Sigmoid colon (tissue), 7 donors: ENCODE measurements around the gene MSH4. TPM values are rescaled to one million over a fixed set of nuclear protein-coding genes. Genes with fewer than 3 reads are reported as not detected.
"Not testable (repeated sequence)": the region's sequence is repeated elsewhere in the genome, so short reads cannot be mapped to it uniquely, and the experiment has no call there.

ENCODE experiments used
- DNase-seq: peaks from one replicate; pipeline ENCODE4 v3.0.0-alpha.2; 2019
- H3K27ac ChIP-seq, 4 donors: fragments of 200-600 bp; sonication (generic); one replicate each; pipeline ENCODE4 v1.5.1; 2016 to 2019; ENCODE audit warnings: mild to moderate bottlenecking in 1 of 4
- H3K27me3 ChIP-seq, 3 donors: fragments of 200-600 bp; sonication (generic); one replicate each; pipeline ENCODE4 v1.5.1; 2019; ENCODE audit warnings: mild to moderate bottlenecking in 1 of 3
- H3K36me3 ChIP-seq, 4 donors: fragments of 200-600 bp; sonication (generic); one replicate each; pipeline ENCODE4 v1.5.1; 2016 to 2019
- H3K4me1 ChIP-seq, 4 donors: fragments of 200-600 bp; sonication (generic); one replicate each; pipeline ENCODE4 v1.5.1; 2017 to 2019
- H3K4me3 ChIP-seq, 4 donors: fragments of 200-600 bp; sonication (generic); one replicate each; pipeline ENCODE4 v1.5.1; 2017 to 2019; ENCODE audit warnings: mild to moderate bottlenecking in 2 of 4, moderate library complexity in 1 of 4
- H3K9me3 ChIP-seq, 4 donors: fragments of 200-600 bp in 3 of 4; sonication (generic) in 3 of 4; one replicate each; pipeline versions ENCODE4 v1.5.1 to v1.6.1; 2013 to 2019
- CTCF ChIP-seq, 4 experiments: fragments of 450-650 bp in 3 of 4; fragments of 200-600 bp in 1 of 4; IDR thresholded peaks; one replicate each; pipeline ENCODE4 v1.5.1; 2016 to 2019; ENCODE audit warnings: antibody characterized with exemption in 4 of 4, mild to moderate bottlenecking in 3 of 4, moderate library complexity in 2 of 4
- EP300 ChIP-seq, 4 donors: sonication (generic); formaldehyde crosslinking; IDR thresholded peaks; one replicate each; pipeline ENCODE4 v1.6.1; 2017; ENCODE audit warnings: antibody characterized with exemption in 4 of 4
- POLR2A ChIP-seq, 2 donors: fragments of 450-650 bp; IDR thresholded peaks; one replicate each; pipeline ENCODE4 v1.6.1; 2016; ENCODE audit warnings: antibody characterized with exemption in 2 of 2, mild to moderate bottlenecking in 2 of 2, moderate library complexity in 2 of 2
- POLR2AphosphoS5 ChIP-seq, 4 donors: sonication (generic); formaldehyde crosslinking; IDR thresholded peaks; one replicate each; pipeline ENCODE4 v1.6.1; 2017; ENCODE audit warnings: antibody characterized with exemption in 4 of 4
- WGBS, 2 donors: extraction: QIAGEN DNeasy Blood & Tissue Kit; methylation state at CpG; one replicate each; pipeline ENCODE4 v1.1.7; 2013; 5-methylcytosine and 5-hydroxymethylcytosine counted together
- intact Hi-C: fragments of 100-400 bp; cut with DNase I; formaldehyde crosslinking; loops from one replicate; pipeline ENCODE4 v1.15.1; 2023
- polyA plus RNA-seq, 3 donors: library from polyadenylated mRNA; stranded (reverse); fragments of 200-250 nt; gene quantifications; one replicate each; pipeline ENCODE4 v1.2.3, GENCODE V29; 2013
- total RNA-seq, 4 donors: library from RNA; depleted of rRNA; stranded (reverse); fragments of >200 nt; gene quantifications; one replicate each; pipeline ENCODE4 v1.1.0, GENCODE V29; 2016
- donor health status: healthy with polysubstance abuse.
- donor health status: Bipolar disorder and iron deficiency.
- donor health status: healthy.

Gene MSH4
- total and polyA plus RNA-seq, 7 donors, result 0.07 to 0.71 (median 0.53) TPM; not detected in 3

GRCh38 chr1:75770761-75771160, 25.9 kb upstream of the MSH4 start:
- no peaks in the 10 kb centered on the region for H3K9me3 ChIP-seq
- no peak for DNase-seq
- H3K36me3 ChIP-seq, result no peaks in the 10 kb centered on the region
- TF ChIP-seq POLR2A (IDR thresholded peaks at IDR 0.05) (no peak), POLR2AphosphoS5 (IDR thresholded peaks at IDR 0.05) (no peak), EP300 (IDR thresholded peaks at IDR 0.05) (no peak)
- 65 to 70% methylated on average over 1 of the region's 1 CpG for WGBS, 2 donors
- H3K4me3 ChIP-seq, result no peak overlapping the region
- intact Hi-C loops, result no loop called here
- H3K27ac ChIP-seq, result no peak overlapping the region
- peaks cover 0 to 4% (median 0%) of the 10 kb centered on the region in 4 donors for H3K4me1 ChIP-seq
- H3K27me3 ChIP-seq, result no peaks in the 10 kb centered on the region

GRCh38 chr1:75771978-75772377, 24.7 kb upstream of the MSH4 start:
- no peaks in the 10 kb centered on the region for H3K4me1 ChIP-seq
- no peak for TF ChIP-seq EP300 (IDR thresholded peaks at IDR 0.05)
- no peak for TF ChIP-seq CTCF (IDR thresholded peaks at IDR 0.05)
- TF ChIP-seq POLR2A (IDR thresholded peaks at IDR 0.05), result no peak
- no peak for TF ChIP-seq POLR2AphosphoS5 (IDR thresholded peaks at IDR 0.05)
- no peaks in the 10 kb centered on the region for H3K27me3 ChIP-seq
- 87 to 88% methylated on average over 3 of the region's 3 CpGs for WGBS, 2 donors
- no peak overlapping the region for H3K27ac ChIP-seq
- DNase-seq, result no peak
- intact Hi-C loops, result no loop called here
- no peaks in the 10 kb centered on the region for H3K36me3 ChIP-seq
- no peak overlapping the region for H3K4me3 ChIP-seq
- H3K9me3 ChIP-seq, result no peaks in the 10 kb centered on the region

- DNase-seq, H3K4me3 ChIP-seq, intact Hi-C loops, H3K9me3 ChIP-seq, H3K36me3 ChIP-seq, H3K4me1 ChIP-seq, H3K27ac ChIP-seq, H3K27me3 ChIP-seq: not testable (repeated sequence)
- 83 to 96% methylated on average over 4 of the region's 4 CpGs for WGBS, 2 donors
Observed at GRCh38 chr1:75777812-75778211, 18.9 kb upstream of the MSH4 start.

- H3K9me3 ChIP-seq, H3K4me3 ChIP-seq, H3K4me1 ChIP-seq, H3K36me3 ChIP-seq, intact Hi-C loops, DNase-seq, H3K27ac ChIP-seq, H3K27me3 ChIP-seq: not testable (repeated sequence)
- 95 to 96% methylated on average over 5 of the region's 5 CpGs for whole genome bisulfite sequencing, 2 donors
Observed at GRCh38 chr1:75778694-75779093, 18.0 kb upstream of the MSH4 start.

GRCh38 chr1:75780183-75780582, 16.5 kb upstream of the MSH4 start:
- DNase-seq, H3K36me3 ChIP-seq, H3K9me3 ChIP-seq, intact Hi-C loops, H3K4me3 ChIP-seq, H3K27ac ChIP-seq, H3K4me1 ChIP-seq, H3K27me3 ChIP-seq: not testable (repeated sequence)
- WGBS, 2 donors, result 79 to 80% methylated on average over 4 of the region's 4 CpGs

GRCh38 chr1:75783920-75784319, 12.8 kb upstream of the MSH4 start:
- WGBS, 2 donors, result 85 to 95% methylated on average over 4 of the region's 4 CpGs
- DNase-seq, H3K9me3 ChIP-seq, intact Hi-C loops, H3K27ac ChIP-seq, H3K4me3 ChIP-seq, H3K27me3 ChIP-seq, H3K36me3 ChIP-seq: not testable (repeated sequence)
- H3K4me1 ChIP-seq, result peaks cover 5 to 30% (median 20%) of the 10 kb centered on the region in 4 donors

- H3K4me1 ChIP-seq, result peaks cover 5 to 44% (median 33%) of the 10 kb centered on the region in 4 donors
- H3K36me3 ChIP-seq, result peaks cover 0 to 24% (median under 1%) of the 10 kb centered on the region in 4 donors
- DNase-seq, result no peak
- peak overlapping the region; percentile 50 to 71 (median 70) for H3K4me3 ChIP-seq
- intact Hi-C loops, result no loop called here
- H3K9me3 ChIP-seq, result no peaks in the 10 kb centered on the region
- no peaks in the 10 kb centered on the region for H3K27me3 ChIP-seq
- H3K27ac ChIP-seq, result peak overlapping the region; percentile 79 to 85 (median 85)
- 13 to 17% methylated on average over 9 of the region's 9 CpGs for WGBS, 2 donors
- TF ChIP-seq POLR2AphosphoS5 (IDR thresholded peaks at IDR 0.05) (no peak), EP300 (IDR thresholded peaks at IDR 0.05) (no peak), CTCF (IDR thresholded peaks at IDR 0.05) (no peak), POLR2A (IDR thresholded peaks at IDR 0.05) (no peak)
Observed at GRCh38 chr1:75785320-75785982, 11.2 kb upstream of the MSH4 start.
